A549 (cell line): Measurements from ENCODE around the gene PIGZ. TPM values are rescaled to one million over a fixed set of nuclear protein-coding genes. Genes with fewer than 3 reads are reported as not detected.
"Not testable (repeated sequence)": the region's sequence is repeated elsewhere in the genome, so short reads cannot be mapped to it uniquely, and the experiment has no call there.

ENCODE experiments used
- ATAC-seq, 2 experiments: fragments of 200-7000 bp in 1 of 2; fragments of >200 bp in 1 of 2; cut with Nextera tagmentation in 1 of 2; cut with Tn5 transposase in 1 of 2; 3 replicates each; pipeline versions ENCODE4 v1.8.0 to v1.9.1; 2018 to 2020; ENCODE audit warnings: mild to moderate bottlenecking in 1 of 2, moderate library complexity in 1 of 2
- CTCF ChIA-PET: fragments of 300-600 bp; sonication (Branson Sonifier 250); formaldehyde crosslinking; extraction: SDS; loops from one replicate; lab custom pipeline; 2021; ENCODE audit warnings: antibody characterized with exemption, inconsistent platforms; lab: Yijun Ruan, JAX
- POLR2A ChIA-PET: fragments of 350-600 bp; formaldehyde crosslinking; extraction: SDS; loops from one replicate; lab custom pipeline; 2021; ENCODE audit warnings: antibody characterized with exemption, inconsistent platforms; lab: Yijun Ruan, JAX
- DNase-seq, 2 experiments: peaks; one replicate each; pipeline versions ENCODE4 v3.0.0 to v3.0.0-alpha.2; 2011 to 2016; ENCODE audit warnings: low read depth in 1 of 2, low spot score in 1 of 2
- FAIRE-seq: peaks from 2 replicates; lab custom pipeline; 2011; peaks lifted over from hg19 to GRCh38; lab: Jason Lieb, UNC
- H3K27ac ChIP-seq, 2 experiments: fragments of >200 bp; sonication (Bioruptor Twin); formaldehyde crosslinking; 3 replicates each; pipeline ENCODE4 v1.5.1; 2016 to 2017
- H3K4me1 ChIP-seq: fragments of >200 bp; sonication (Bioruptor Twin); formaldehyde crosslinking; 3 replicates; pipeline ENCODE4 v1.6.1; 2016
- H3K4me2 ChIP-seq: fragments of >200 bp; sonication (Bioruptor Twin); formaldehyde crosslinking; 3 replicates; pipeline ENCODE4 v1.6.1; 2016
- H3K4me3 ChIP-seq: fragments of >200 bp; sonication (Bioruptor Twin); formaldehyde crosslinking; 3 replicates; pipeline ENCODE4 v1.5.1; 2016
- H3K9me3 ChIP-seq: fragments of >200 bp; sonication (Bioruptor Twin); formaldehyde crosslinking; 3 replicates; pipeline ENCODE4 v1.6.1; 2016
- CBX8 ChIP-seq: fragments of 200-600 bp; sonication (generic); IDR thresholded peaks from 2 replicates; pipeline ENCODE4 v1.6.1; 2016
- CHD4 ChIP-seq: fragments of 200-600 bp; sonication (generic); IDR thresholded peaks from 2 replicates; pipeline ENCODE4 v1.6.1; 2016; ENCODE audit warnings: antibody characterized with exemption, mild to moderate bottlenecking, borderline replicate concordance
- CTCF ChIP-seq: fragments of >200 bp; sonication (Bioruptor Twin); formaldehyde crosslinking; IDR thresholded peaks from 3 replicates; pipeline ENCODE4 v1.5.1; 2016
- EHF ChIP-seq: fragments of 250-450 bp; sonication (Bioruptor Pico); IDR thresholded peaks from 2 replicates; pipeline ENCODE4 v1.5.0; 2020; ENCODE audit warnings: mild to moderate bottlenecking
- EHMT2 ChIP-seq: fragments of 200-600 bp; sonication (generic); IDR thresholded peaks from 2 replicates; pipeline ENCODE4 v1.6.1; 2016; ENCODE audit warnings: antibody characterized with exemption, low read depth, mild to moderate bottlenecking, moderate library complexity
- ESRRA ChIP-seq: fragments of 150-350 bp; IDR thresholded peaks from 2 replicates; pipeline ENCODE4 v1.6.1; 2014; ENCODE audit warnings: mild to moderate bottlenecking, low read length, borderline replicate concordance
- FOSL2 ChIP-seq, 2 experiments: fragments of 450-650 bp in 1 of 2; fragments of >200 bp in 1 of 2; sonication (Bioruptor Twin) in 1 of 2; formaldehyde crosslinking; IDR thresholded peaks; 2 replicates each; pipeline versions ENCODE4 v1.5.0 to v1.6.1; 2016 to 2020; ENCODE audit warnings: mild to moderate bottlenecking in 1 of 2, moderate library complexity in 1 of 2
- FOXS1 ChIP-seq: fragments of 250-450 bp; sonication (Bioruptor Pico); IDR thresholded peaks from 2 replicates; pipeline ENCODE4 v1.5.0; 2020; ENCODE audit warnings: mild to moderate bottlenecking, moderate library complexity
- GATA3 ChIP-seq: IDR thresholded peaks from 2 replicates; pipeline ENCODE4 v1.6.1; 2012; ENCODE audit warnings: borderline replicate concordance
- HDAC2 ChIP-seq: fragments of 200-600 bp; sonication (generic); IDR thresholded peaks from 2 replicates; pipeline ENCODE4 v1.6.1; 2016
- HES2 ChIP-seq: fragments of >200 bp; sonication (Bioruptor Twin); formaldehyde crosslinking; IDR thresholded peaks from 2 replicates; pipeline ENCODE4 v1.6.1; 2016
- HEYL ChIP-seq: fragments of 250-450 bp; sonication (Bioruptor Pico); IDR thresholded peaks from 2 replicates; pipeline ENCODE4 v1.8.0; 2021; ENCODE audit warnings: mild to moderate bottlenecking, moderate library complexity
- JUNB ChIP-seq: fragments of >200 bp; sonication (Bioruptor Twin); formaldehyde crosslinking; IDR thresholded peaks from 2 replicates; pipeline ENCODE4 v1.6.1; 2016
- MYC ChIP-seq: IDR thresholded peaks from 2 replicates; pipeline ENCODE4 v1.6.1; 2012; ENCODE audit warnings: mild to moderate bottlenecking, inconsistent platforms, low read length, improper control_type of control experiment, borderline replicate concordance
- NFE2L2 ChIP-seq: fragments of 150-350 bp; conservative IDR thresholded peaks from 2 replicates; pipeline ENCODE4 v1.6.1; 2014; ENCODE audit warnings: low read length
- NR3C1 ChIP-seq: fragments of >200 bp; sonication (Bioruptor Twin); formaldehyde crosslinking; IDR thresholded peaks from 3 replicates; pipeline ENCODE4 v1.6.1; 2017
- POLR2A ChIP-seq: IDR thresholded peaks from 2 replicates; pipeline ENCODE4 v1.6.1; 2012; ENCODE audit warnings: mild to moderate bottlenecking, low read length
- POLR2AphosphoS2 ChIP-seq: conservative IDR thresholded peaks from 2 replicates; pipeline ENCODE4 v1.6.1; 2012; ENCODE audit warnings: low read length, improper control_type of control experiment, inconsistent platforms
- ZC3H11A ChIP-seq: fragments of 450-650 bp; IDR thresholded peaks from 2 replicates; pipeline ENCODE4 v1.6.1; 2014; ENCODE audit warnings: antibody characterized with exemption, mild to moderate bottlenecking
- ZNF302 ChIP-seq: fragments of 250-450 bp; sonication (Bioruptor Pico); IDR thresholded peaks from 2 replicates; pipeline ENCODE4 v1.9.0; 2021; ENCODE audit warnings: inconsistent platforms, mild to moderate bottlenecking, moderate library complexity
- WGBS: methylation state at CpG from one replicate; pipeline ENCODE4 v1.1.6; 2017; ENCODE audit errors: missing lambda C conversion rate; 5-methylcytosine and 5-hydroxymethylcytosine counted together
- polyA plus RNA-seq, 4 experiments: library from polyadenylated mRNA; depleted of rRNA in 3 of 4; stranded (reverse); fragments of >200 nt; fragmentation: RNase III in 1 of 4; extraction: RNeasy Plus Mini Kit Qiagen cat#74134 plus additional on column Dnase treatment in 1 of 4; gene quantifications; 2 replicates in 3 of 4; 3 replicates in 1 of 4; pipeline ENCODE4 v1.2.3, GENCODE V29; 2011 to 2017

The PIGZ gene
- polyA plus RNA-seq, 2 of the 4 experiments (the other 2 are of a cell fraction), result 1.4 to 1.8 TPM

- no peak for DNase-seq
- Histone ChIP-seq H3K4me1 (peaks cover 4% of the 10 kb centered on the region; the same call in 1 of the 3 replicates), H3K4me3 (no peak overlapping the region), H3K27ac (no peak overlapping the region), H3K4me2 (no peak overlapping the region), H3K9me3 (no peaks in the 10 kb centered on the region)
- CTCF ChIA-PET, result interaction anchor here (1.9 to 2.8 kb wide), 2 partner anchors 10 to 22 kb away, joined by 4 to 9 read pairs; no protein-coding TSS in a partner anchor
- TF ChIP-seq HES2 (no peak), JUNB (no peak), FOXS1 (CRISPR knock-in tag) (no peak), CHD4 (no peak)
- peak in 1 of 2 experiments; percentile 17; a peak in 3 of 6 replicates for ATAC-seq
- POLR2A ChIA-PET, result no interaction called here
- FAIRE-seq, result no peak
- 89% methylated on average over 12 of the region's 28 CpGs for WGBS
Measured at GRCh38 chr3:196947860-196948441, 20.7 kb downstream of the PIGZ start.

- Histone ChIP-seq H3K4me1 (peaks cover 4% of the 10 kb centered on the region; the same call in 1 of the 3 replicates), H3K4me2 (no peak overlapping the region), H3K27ac (no peak overlapping the region), H3K4me3 (no peak overlapping the region), H3K9me3 (no peaks in the 10 kb centered on the region)
- 75% methylated on average over 6 of the region's 10 CpGs for WGBS
- ATAC-seq (peak; percentile 77 to 79), FAIRE-seq (no peak), DNase-seq (peak in 1 of 2 experiments; percentile 38)
- POLR2A ChIA-PET, result no interaction called here
- CTCF ChIA-PET, result interaction anchor here (1.9 kb wide), 1 partner anchor 11 kb away, joined by 4 read pairs; no protein-coding TSS in a partner anchor
- TF ChIP-seq HDAC2 (no peak), CTCF (no peak), ZNF302 (CRISPR knock-in tag) (no peak), FOSL2 (IDR thresholded peaks at IDR 0.05) (no peak), FOSL2 (CRISPR knock-in tag; IDR thresholded peaks at IDR 0.05) (no peak), POLR2A (no peak), POLR2AphosphoS2 (no peak)
Measured at GRCh38 chr3:196947136-196947859, 21.3 kb downstream of the PIGZ start.

GRCh38 chr3:196944037-196944790 lies 24.4 kb downstream of the PIGZ start:
- DNase-seq, ATAC-seq, POLR2A ChIA-PET, H3K4me1 ChIP-seq, CTCF ChIA-PET, H3K27ac ChIP-seq, FAIRE-seq, H3K9me3 ChIP-seq, H3K4me3 ChIP-seq: not testable (repeated sequence)
- 88% methylated on average over 12 of the region's 14 CpGs for WGBS
- H3K4me2 ChIP-seq, result peak overlapping the region; percentile 98

GRCh38 chr3:196942915-196943277 lies 25.7 kb downstream of the PIGZ start:
- Histone ChIP-seq H3K4me1 (peaks cover 9% of the 10 kb centered on the region; the same call in 2 of the 3 replicates), H3K4me3 (peak overlapping the region; percentile 89), H3K27ac (peak overlapping the region; percentile 74 to 98), H3K4me2 (peak overlapping the region; percentile 98), H3K9me3 (no peaks in the 10 kb centered on the region)
- POLR2A ChIA-PET, result interaction anchor here (0.8 to 1.5 kb wide), 8 partner anchors 11 to 374 kb away, joined by 3 to 10 read pairs (median 4); partner anchors contain the start of genes CEP19, FBXO45, PAK2 and PIGX
- TF ChIP-seq HEYL, result no peak
- no peak for TF ChIP-seq HDAC2
- TF ChIP-seq MYC, result no peak
- no peak for TF ChIP-seq CTCF
- no peak for TF ChIP-seq ZC3H11A
- TF ChIP-seq EHF (CRISPR knock-in tag), result no peak
- no peak for TF ChIP-seq NFE2L2
- TF ChIP-seq CBX8, result no peak
- no peak for TF ChIP-seq EHMT2
- no peak for TF ChIP-seq ESRRA
- TF ChIP-seq GATA3, result no peak
- no peak for TF ChIP-seq NR3C1
- DNase-seq (no peak), ATAC-seq (peak; percentile 8 to 21; a peak in 4 of 6 replicates), FAIRE-seq (no peak)
- CTCF ChIA-PET, result interaction anchor here (1.0 to 2.2 kb wide), 7 partner anchors 10 to 336 kb away, joined by 3 to 6 read pairs (median 4); partner anchors contain the start of gene PIGZ
- 0% methylated on average over 4 of the region's 25 CpGs for WGBS
